Mesenchymal stem cell (in vitro differentiated cells and primary cell): Measurements from ENCODE around the gene HRK.

Experiments used
- DNase-seq: peaks from one replicate; pipeline ENCODE4 v3.0.0-alpha.2; 2013
- H2AFZ ChIP-seq: one replicate; pipeline ENCODE4 v1.6.1; 2013; ENCODE audit warnings: low read depth, mild to moderate bottlenecking, control low read depth, inconsistent platforms, low read length, moderate library complexity
- H2AK5ac ChIP-seq: 2 replicates; pipeline ENCODE4 v1.6.1; 2013; ENCODE audit warnings: low read length, moderate library complexity, mild to moderate bottlenecking, inconsistent platforms; ENCODE audit not compliant: severe bottlenecking
- H2BK120ac ChIP-seq: one replicate; pipeline ENCODE4 v1.6.1; 2013; ENCODE audit warnings: low read depth, mild to moderate bottlenecking, inconsistent platforms, low read length, moderate library complexity
- H2BK12ac ChIP-seq, 2 experiments: one replicate each; pipeline ENCODE4 v1.6.1; 2013; ENCODE audit warnings: inconsistent platforms in 2 of 2, low read length in 2 of 2, mild to moderate bottlenecking in 2 of 2, moderate library complexity in 2 of 2, control low read depth in 1 of 2
- H2BK15ac ChIP-seq: one replicate; pipeline ENCODE4 v1.6.1; 2013; ENCODE audit warnings: mild to moderate bottlenecking, low read depth, inconsistent platforms; ENCODE audit not compliant: poor library complexity, severe bottlenecking
- H2BK5ac ChIP-seq: 2 replicates; pipeline ENCODE4 v1.6.1; 2013; ENCODE audit warnings: low read depth, mild to moderate bottlenecking, low read length, control low read depth, inconsistent platforms; ENCODE audit not compliant: poor library complexity, severe bottlenecking
- H3K14ac ChIP-seq, 2 experiments: one replicate each; pipeline ENCODE4 v1.6.1; 2013; ENCODE audit warnings: inconsistent platforms in 2 of 2, low read length in 2 of 2, control low read depth in 1 of 2, mild to moderate bottlenecking in 1 of 2, moderate library complexity in 1 of 2
- H3K18ac ChIP-seq, 2 experiments: one replicate each; pipeline ENCODE4 v1.6.1; 2013; ENCODE audit warnings: inconsistent platforms in 2 of 2, low read length in 2 of 2, control low read depth in 1 of 2, low read depth in 1 of 2, mild to moderate bottlenecking in 1 of 2
- H3K23ac ChIP-seq, 2 experiments: one replicate each; pipeline ENCODE4 v1.6.1; 2013; ENCODE audit warnings: inconsistent platforms in 2 of 2, low read length in 2 of 2, mild to moderate bottlenecking in 2 of 2, moderate library complexity in 2 of 2, control low read depth in 1 of 2
- H3K27ac ChIP-seq: 2 replicates; pipeline ENCODE4 v1.5.1; 2013; ENCODE audit warnings: mild to moderate bottlenecking, moderate library complexity, low read length, control low read depth, inconsistent platforms; ENCODE audit not compliant: poor library complexity, severe bottlenecking
- H3K27me3 ChIP-seq, 2 experiments: 2 replicates each; pipeline versions ENCODE4 v1.6.1 to v1.7.0; 2013; ENCODE audit warnings: low read length in 2 of 2, mild to moderate bottlenecking in 2 of 2, moderate library complexity in 2 of 2, control low read depth in 1 of 2, inconsistent platforms in 1 of 2; ENCODE audit not compliant: control insufficient read depth in 1 of 2, insufficient read depth in 1 of 2
- H3K36me3 ChIP-seq, 2 experiments: 2 replicates each; pipeline versions ENCODE4 v1.6.1 to v1.7.0; 2013; ENCODE audit warnings: low read length in 2 of 2, control low read depth in 1 of 2, inconsistent platforms in 1 of 2, low read depth in 1 of 2, mild to moderate bottlenecking in 1 of 2; ENCODE audit not compliant: insufficient read depth in 2 of 2, control insufficient read depth in 1 of 2
- H3K4ac ChIP-seq, 2 experiments: one replicate each; pipeline ENCODE4 v1.6.1; 2013; ENCODE audit warnings: inconsistent platforms in 2 of 2, low read length in 2 of 2, mild to moderate bottlenecking in 2 of 2, moderate library complexity in 2 of 2, control low read depth in 1 of 2, low read depth in 1 of 2
- H3K4me1 ChIP-seq: 2 replicates; pipeline ENCODE4 v1.6.1; 2013; ENCODE audit warnings: low read depth, low read length, control low read depth; ENCODE audit not compliant: control insufficient read depth, insufficient read depth
- H3K4me2 ChIP-seq: 2 replicates; pipeline ENCODE4 v1.6.1; 2013; ENCODE audit warnings: low read length, mild to moderate bottlenecking, inconsistent platforms; ENCODE audit not compliant: poor library complexity, severe bottlenecking
- H3K4me3 ChIP-seq, 2 experiments: 2 replicates each; pipeline versions ENCODE4 v1.5.1 to v1.7.0; 2013; ENCODE audit warnings: low read length in 2 of 2, mild to moderate bottlenecking in 2 of 2, control low read depth in 1 of 2, low read depth in 1 of 2; ENCODE audit not compliant: insufficient read depth in 1 of 2
- H3K79me1 ChIP-seq: replicated peaks from 2 replicates; pipeline ENCODE4 v1.6.1; 2013; ENCODE audit warnings: mild to moderate bottlenecking, control low read depth, low read length, inconsistent platforms; ENCODE audit not compliant: poor library complexity, severe bottlenecking
- H3K9ac ChIP-seq: 2 replicates; pipeline ENCODE4 v1.7.0; 2013; ENCODE audit warnings: mild to moderate bottlenecking, low read length, moderate library complexity
- H3K9me3 ChIP-seq: 2 replicates; pipeline ENCODE4 v1.7.0; 2013; ENCODE audit warnings: mild to moderate bottlenecking, low read length; ENCODE audit not compliant: control insufficient read depth
- H4K8ac ChIP-seq: one replicate; pipeline ENCODE4 v1.6.1; 2013; ENCODE audit warnings: inconsistent platforms, mild to moderate bottlenecking, low read length, moderate library complexity
- H4K91ac ChIP-seq: one replicate; pipeline ENCODE4 v1.6.1; 2013; ENCODE audit warnings: mild to moderate bottlenecking, low read length, inconsistent platforms
- WGBS: methylation state at CpG from one replicate; pipeline ENCODE4 v1.1.7; 2013; ENCODE audit warnings: mixed read lengths; 5-methylcytosine and 5-hydroxymethylcytosine counted together

The HRK gene

DNA sequence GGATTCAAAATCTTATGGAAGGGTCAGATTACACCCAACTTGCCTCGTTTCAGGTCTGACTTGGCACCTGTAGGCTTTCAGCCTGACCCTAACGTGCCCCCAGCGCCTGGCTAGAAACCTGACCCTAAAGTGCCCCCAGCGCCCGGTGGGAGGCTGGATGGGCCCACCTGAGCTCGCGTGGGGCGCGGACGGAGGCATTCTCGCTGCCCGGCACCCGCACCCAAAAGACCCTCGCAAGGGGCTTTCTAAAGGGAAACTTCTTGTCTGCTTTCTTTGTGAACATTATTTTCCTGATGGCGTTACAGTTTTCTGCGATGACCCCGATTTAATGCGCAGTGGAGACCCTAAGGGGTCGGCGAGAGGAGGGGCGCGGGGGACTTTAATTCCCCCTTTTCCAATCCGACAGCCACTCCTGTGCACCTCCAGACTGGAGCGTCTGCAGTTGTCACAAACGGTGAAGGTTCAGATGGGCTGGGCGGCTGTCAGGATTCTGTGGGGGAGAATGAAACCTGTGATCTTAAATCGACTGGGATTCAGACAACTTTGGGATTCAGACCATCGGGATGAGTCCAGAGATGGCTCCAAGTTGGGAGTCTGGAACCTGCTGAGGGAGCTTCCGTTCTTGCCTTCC, 751 bp upstream of the HRK start:
- no peaks in the 10 kb centered on the region for H3K9me3 ChIP-seq
- H3K4ac ChIP-seq, result no peak overlapping the region
- no peak overlapping the region for H2AFZ ChIP-seq
- DNase-seq, result no peak
- no peak overlapping the region for H3K23ac ChIP-seq
- no peak overlapping the region for H2AK5ac ChIP-seq
- H3K4me3 ChIP-seq, result peak overlapping the region in 1 of 2 experiments; percentile 60
- no peak overlapping the region for H2BK120ac ChIP-seq
- no peak overlapping the region for H2BK12ac ChIP-seq
- H3K4me1 ChIP-seq, result peaks cover 29% of the 10 kb centered on the region
- H3K14ac ChIP-seq, result no peak overlapping the region
- H3K27me3 ChIP-seq, result peaks cover 59 to 78% of the 10 kb centered on the region in 2 experiments
- no peak overlapping the region for H4K8ac ChIP-seq
- H2BK5ac ChIP-seq, result no peak overlapping the region
- no peak overlapping the region for H2BK15ac ChIP-seq
- H3K27ac ChIP-seq, result no peak overlapping the region
- 5% methylated on average over 29 of the region's 29 CpGs for WGBS
- peak overlapping the region; percentile 21 for H3K4me2 ChIP-seq
- H4K91ac ChIP-seq, result no peak overlapping the region
- H3K18ac ChIP-seq, result no peak overlapping the region
- H3K9ac ChIP-seq, result peak overlapping the region; percentile 68
- no peaks in the 10 kb centered on the region for H3K79me1 ChIP-seq
- no peaks in the 10 kb centered on the region for H3K36me3 ChIP-seq

DNA sequence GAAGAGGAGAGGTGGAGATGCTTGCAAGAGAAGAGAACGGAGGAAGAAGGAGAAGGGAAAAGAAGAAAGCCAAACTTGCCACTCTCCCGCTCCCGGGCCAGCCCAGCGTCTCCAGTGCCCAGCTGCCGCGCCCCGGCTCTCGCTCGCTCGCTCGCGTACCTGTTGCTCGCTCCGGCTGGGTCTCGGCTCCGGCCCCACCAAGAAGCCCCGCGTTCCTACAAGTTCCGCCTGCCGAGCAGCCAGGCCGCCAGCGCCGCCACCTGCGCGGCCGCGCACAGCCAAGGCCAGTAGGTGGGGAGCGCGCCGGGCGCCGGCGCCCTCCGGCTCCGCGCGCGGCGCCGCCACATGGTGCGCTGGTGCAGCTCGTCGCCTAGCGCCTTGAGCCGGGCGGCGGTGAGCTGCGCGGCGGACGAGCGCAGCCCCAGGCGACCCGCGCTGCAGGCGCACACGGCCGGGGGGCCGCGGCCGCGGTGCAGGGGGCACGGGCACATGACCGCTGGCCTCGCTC, 370 bp downstream of the HRK start:
- H3K4ac ChIP-seq, result no peak overlapping the region
- no peak overlapping the region for H2BK15ac ChIP-seq
- no peak overlapping the region for H2AFZ ChIP-seq
- H4K91ac ChIP-seq, result no peak overlapping the region
- H3K4me1 ChIP-seq, result peaks cover 29% of the 10 kb centered on the region
- H2AK5ac ChIP-seq, result no peak overlapping the region
- H3K36me3 ChIP-seq, result no peaks in the 10 kb centered on the region
- H4K8ac ChIP-seq, result no peak overlapping the region
- no peak overlapping the region for H2BK5ac ChIP-seq
- WGBS, result 0% methylated on average over 58 of the region's 65 CpGs
- H3K27me3 ChIP-seq, result peaks cover 66 to 85% of the 10 kb centered on the region in 2 experiments
- no peaks in the 10 kb centered on the region for H3K9me3 ChIP-seq
- H3K4me3 ChIP-seq, result peak overlapping the region; percentile 34 to 54
- H3K18ac ChIP-seq, result no peak overlapping the region
- H2BK120ac ChIP-seq, result no peak overlapping the region
- H3K27ac ChIP-seq, result no peak overlapping the region
- no peak overlapping the region for H3K23ac ChIP-seq
- H2BK12ac ChIP-seq, result no peak overlapping the region
- DNase-seq, result peak; percentile 28
- no peak overlapping the region for H3K14ac ChIP-seq
- peak overlapping the region; percentile 87 for H3K4me2 ChIP-seq
- H3K79me1 ChIP-seq, result no peaks in the 10 kb centered on the region
- peak overlapping the region; percentile 64 for H3K9ac ChIP-seq

DNA sequence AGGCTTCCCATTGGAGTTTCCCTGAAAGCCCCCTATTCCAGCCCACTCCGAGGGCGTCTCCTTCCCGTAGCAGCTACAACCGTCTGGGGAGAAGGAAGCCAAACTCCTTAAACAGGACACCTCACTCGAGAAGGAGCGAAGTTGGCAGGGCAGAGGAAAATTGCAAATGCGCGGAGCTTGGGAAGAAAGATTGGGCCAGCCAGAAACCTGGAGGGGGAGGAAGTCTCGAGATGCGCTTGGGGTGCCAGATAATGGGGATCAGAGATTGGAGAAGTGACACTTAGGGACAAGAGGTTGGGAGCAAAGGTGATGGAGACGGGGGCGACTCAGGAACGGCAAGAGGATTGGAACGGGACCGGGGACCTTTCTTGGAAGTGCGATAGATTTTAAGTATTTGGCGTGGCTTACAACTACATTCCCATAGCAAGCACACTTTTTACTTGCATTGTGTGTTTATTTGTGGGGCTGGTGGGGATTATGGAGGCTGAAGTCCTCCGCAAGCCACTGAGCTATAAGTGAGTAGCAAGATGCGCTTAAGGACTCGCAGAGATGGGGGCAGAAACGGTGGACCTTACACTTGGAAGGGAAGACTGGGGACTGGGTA, 926 bp downstream of the HRK start:
- no peaks in the 10 kb centered on the region for H3K36me3 ChIP-seq
- no peak overlapping the region for H2BK120ac ChIP-seq
- no peak overlapping the region for H2BK12ac ChIP-seq
- H2AFZ ChIP-seq, result no peak overlapping the region
- H3K79me1 ChIP-seq, result no peaks in the 10 kb centered on the region
- H3K4ac ChIP-seq, result no peak overlapping the region
- H3K18ac ChIP-seq, result no peak overlapping the region
- H3K4me2 ChIP-seq, result peak overlapping the region; percentile 87
- peak; percentile 11 for DNase-seq
- H3K9me3 ChIP-seq, result peaks cover under 1% of the 10 kb centered on the region
- peak overlapping the region in 1 of 2 experiments; percentile 54 for H3K4me3 ChIP-seq
- no peak overlapping the region for H2BK15ac ChIP-seq
- 2% methylated on average over 15 of the region's 21 CpGs for WGBS
- no peak overlapping the region for H3K23ac ChIP-seq
- no peak overlapping the region for H2BK5ac ChIP-seq
- no peak overlapping the region for H3K27ac ChIP-seq
- no peak overlapping the region for H4K8ac ChIP-seq
- H2AK5ac ChIP-seq, result no peak overlapping the region
- H3K27me3 ChIP-seq, result peaks cover 66 to 88% of the 10 kb centered on the region in 2 experiments
- H3K9ac ChIP-seq, result peak overlapping the region; percentile 64
- H3K4me1 ChIP-seq, result peaks cover 29% of the 10 kb centered on the region
- H4K91ac ChIP-seq, result no peak overlapping the region
- no peak overlapping the region for H3K14ac ChIP-seq

DNA sequence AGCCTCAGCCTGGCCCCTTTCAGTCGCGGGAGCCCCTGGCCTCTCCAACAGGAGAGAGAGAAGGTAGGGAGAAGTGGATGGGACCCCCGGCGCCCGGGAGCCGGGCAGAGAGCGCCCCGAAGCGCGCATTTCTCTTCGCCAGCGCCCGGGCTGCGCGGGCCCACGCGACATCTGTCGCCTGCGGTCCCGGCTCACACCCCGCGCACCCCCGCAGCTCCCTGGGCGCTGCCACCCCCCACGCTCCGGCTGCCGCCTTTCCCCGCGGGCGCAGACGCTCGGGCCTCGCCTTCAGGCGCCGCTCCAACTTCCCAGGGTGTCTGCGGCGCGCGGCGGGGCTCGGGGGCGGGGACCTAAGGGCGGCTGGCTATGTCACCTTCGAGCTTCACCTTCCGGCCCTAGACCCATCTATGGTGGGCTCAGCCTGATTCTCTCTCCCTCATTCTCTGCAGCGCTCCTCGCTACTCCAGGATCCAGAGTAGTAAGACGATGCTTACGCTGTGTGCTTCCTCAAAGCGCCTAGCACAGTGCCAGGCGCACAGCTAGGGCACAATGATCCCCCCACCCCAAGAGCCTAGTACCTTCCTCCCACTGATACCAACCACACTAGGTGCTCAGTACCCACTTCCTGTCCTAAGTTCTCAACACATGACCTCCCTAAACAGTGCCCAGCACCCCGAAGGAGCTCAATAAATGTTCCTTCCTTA, 1.6 kb downstream of the HRK start:
- Histone ChIP-seq H4K91ac (no peak overlapping the region), H2AK5ac (no peak overlapping the region), H2BK5ac (no peak overlapping the region), H3K9ac (peak overlapping the region; percentile 69), H3K4me2 (peak overlapping the region; percentile 63), H3K79me1 (no peaks in the 10 kb centered on the region), H2AFZ (no peak overlapping the region), H4K8ac (no peak overlapping the region), H2BK12ac (no peak overlapping the region), H3K4ac (no peak overlapping the region), H3K18ac (no peak overlapping the region), H3K9me3 (peaks cover 7% of the 10 kb centered on the region), H3K4me3 (peak overlapping the region in 1 of 2 experiments; percentile 64), H3K23ac (no peak overlapping the region), H3K27ac (no peak overlapping the region), H2BK15ac (no peak overlapping the region), H2BK120ac (no peak overlapping the region), H3K27me3 (peaks cover 66 to 86% of the 10 kb centered on the region in 2 experiments), H3K4me1 (peaks cover 29% of the 10 kb centered on the region), H3K14ac (no peak overlapping the region), H3K36me3 (no peaks in the 10 kb centered on the region)
- no peak for DNase-seq
- 2% methylated on average over 50 of the region's 52 CpGs for WGBS
